ENCODE measurements around the gene FAM185A.
"Not testable (repeated sequence)": the region's sequence is repeated elsewhere in the genome, so short reads cannot be mapped to it uniquely, and the experiment has no call there.

DNA sequence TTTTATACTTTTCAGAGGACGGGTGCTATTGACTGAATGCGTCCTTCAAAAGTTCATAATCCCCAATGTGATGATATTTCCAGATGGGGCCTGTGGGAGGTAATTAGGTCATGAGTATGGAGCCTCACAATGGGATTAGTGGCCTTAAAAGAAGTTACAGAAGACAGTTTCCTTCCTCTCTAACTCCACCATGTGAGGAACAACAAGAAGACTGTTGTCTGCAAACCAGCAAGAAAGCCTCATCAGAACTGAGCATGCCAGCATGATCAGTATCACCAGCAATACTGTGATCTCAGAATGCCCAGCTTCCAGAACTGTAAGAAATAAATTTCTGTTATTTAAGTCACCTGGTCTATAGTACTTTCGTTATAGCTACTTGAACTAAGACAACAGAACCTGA is 18.4 kb upstream of the FAM185A start:
- TF ChIP-seq, protein P1, sequence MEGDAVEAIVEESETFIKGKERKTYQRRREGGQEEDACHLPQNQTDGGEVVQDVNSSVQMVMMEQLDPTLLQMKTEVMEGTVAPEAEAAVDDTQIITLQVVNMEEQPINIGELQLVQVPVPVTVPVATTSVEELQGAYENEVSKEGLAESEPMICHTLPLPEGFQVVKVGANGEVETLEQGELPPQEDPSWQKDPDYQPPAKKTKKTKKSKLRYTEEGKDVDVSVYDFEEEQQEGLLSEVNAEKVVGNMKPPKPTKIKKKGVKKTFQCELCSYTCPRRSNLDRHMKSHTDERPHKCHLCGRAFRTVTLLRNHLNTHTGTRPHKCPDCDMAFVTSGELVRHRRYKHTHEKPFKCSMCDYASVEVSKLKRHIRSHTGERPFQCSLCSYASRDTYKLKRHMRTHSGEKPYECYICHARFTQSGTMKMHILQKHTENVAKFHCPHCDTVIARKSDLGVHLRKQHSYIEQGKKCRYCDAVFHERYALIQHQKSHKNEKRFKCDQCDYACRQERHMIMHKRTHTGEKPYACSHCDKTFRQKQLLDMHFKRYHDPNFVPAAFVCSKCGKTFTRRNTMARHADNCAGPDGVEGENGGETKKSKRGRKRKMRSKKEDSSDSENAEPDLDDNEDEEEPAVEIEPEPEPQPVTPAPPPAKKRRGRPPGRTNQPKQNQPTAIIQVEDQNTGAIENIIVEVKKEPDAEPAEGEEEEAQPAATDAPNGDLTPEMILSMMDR (IDR thresholded peaks at IDR 0.05; ENCODE audit: insufficient read depth, low read length), result not testable (repeated sequence)
- TF ChIP-seq GABPA (IDR thresholded peaks at IDR 0.05; ENCODE audit: low read depth); POLR2AphosphoS5 (IDR thresholded peaks at IDR 0.05; ENCODE audit: low read depth); SPI1 (IDR thresholded peaks at IDR 0.05; ENCODE audit: borderline replicate concordance, low read depth): not testable (repeated sequence)
- TF ChIP-seq, protein P2, sequence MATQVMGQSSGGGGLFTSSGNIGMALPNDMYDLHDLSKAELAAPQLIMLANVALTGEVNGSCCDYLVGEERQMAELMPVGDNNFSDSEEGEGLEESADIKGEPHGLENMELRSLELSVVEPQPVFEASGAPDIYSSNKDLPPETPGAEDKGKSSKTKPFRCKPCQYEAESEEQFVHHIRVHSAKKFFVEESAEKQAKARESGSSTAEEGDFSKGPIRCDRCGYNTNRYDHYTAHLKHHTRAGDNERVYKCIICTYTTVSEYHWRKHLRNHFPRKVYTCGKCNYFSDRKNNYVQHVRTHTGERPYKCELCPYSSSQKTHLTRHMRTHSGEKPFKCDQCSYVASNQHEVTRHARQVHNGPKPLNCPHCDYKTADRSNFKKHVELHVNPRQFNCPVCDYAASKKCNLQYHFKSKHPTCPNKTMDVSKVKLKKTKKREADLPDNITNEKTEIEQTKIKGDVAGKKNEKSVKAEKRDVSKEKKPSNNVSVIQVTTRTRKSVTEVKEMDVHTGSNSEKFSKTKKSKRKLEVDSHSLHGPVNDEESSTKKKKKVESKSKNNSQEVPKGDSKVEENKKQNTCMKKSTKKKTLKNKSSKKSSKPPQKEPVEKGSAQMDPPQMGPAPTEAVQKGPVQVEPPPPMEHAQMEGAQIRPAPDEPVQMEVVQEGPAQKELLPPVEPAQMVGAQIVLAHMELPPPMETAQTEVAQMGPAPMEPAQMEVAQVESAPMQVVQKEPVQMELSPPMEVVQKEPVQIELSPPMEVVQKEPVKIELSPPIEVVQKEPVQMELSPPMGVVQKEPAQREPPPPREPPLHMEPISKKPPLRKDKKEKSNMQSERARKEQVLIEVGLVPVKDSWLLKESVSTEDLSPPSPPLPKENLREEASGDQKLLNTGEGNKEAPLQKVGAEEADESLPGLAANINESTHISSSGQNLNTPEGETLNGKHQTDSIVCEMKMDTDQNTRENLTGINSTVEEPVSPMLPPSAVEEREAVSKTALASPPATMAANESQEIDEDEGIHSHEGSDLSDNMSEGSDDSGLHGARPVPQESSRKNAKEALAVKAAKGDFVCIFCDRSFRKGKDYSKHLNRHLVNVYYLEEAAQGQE (IDR thresholded peaks at IDR 0.05; ENCODE audit: insufficient replicate concordance, low read depth), result not testable (repeated sequence)
